HEK293 (cell line): Measurements from ENCODE around the gene ITGA5.
A peak's percentile ranks its signal among the peaks of the same experiment; 100 is the strongest.

Experiments
- YY2 ChIP-seq: fragments of 450-650 bp; formaldehyde crosslinking; IDR thresholded peaks from 2 replicates; pipeline ENCODE4 v1.5.1; 2016; ENCODE audit warnings: missing biosample characterization, missing genetic modification characterization
- ZNF391 ChIP-seq: fragments of 450-650 bp; formaldehyde crosslinking; IDR thresholded peaks from 2 replicates; pipeline ENCODE4 v1.5.1; 2016; ENCODE audit warnings: low read depth, missing biosample characterization, missing genetic modification characterization, borderline replicate concordance
- ZNF521 ChIP-seq: fragments of 450-650 bp; formaldehyde crosslinking; IDR thresholded peaks from 2 replicates; pipeline ENCODE4 v1.5.1; 2017; ENCODE audit warnings: missing biosample characterization, mild to moderate bottlenecking, missing genetic modification characterization
- TF ChIP-seq, protein P1 (sequence below): fragments of 450-650 bp; formaldehyde crosslinking; IDR thresholded peaks from 2 replicates; pipeline ENCODE4 v1.5.1; 2016; ENCODE audit warnings: missing biosample characterization, missing genetic modification characterization
- TF ChIP-seq, protein P2 (sequence below): fragments of 450-650 bp; formaldehyde crosslinking; IDR thresholded peaks from 2 replicates; pipeline ENCODE4 v1.5.1; 2017; ENCODE audit warnings: missing biosample characterization, missing genetic modification characterization
- TF ChIP-seq, protein P3 (sequence below): fragments of 450-650 bp; formaldehyde crosslinking; IDR thresholded peaks from 2 replicates; pipeline ENCODE4 v1.5.1; 2016; ENCODE audit warnings: missing biosample characterization, missing genetic modification characterization
- TF ChIP-seq, protein P4 (sequence below): sonication (generic); formaldehyde crosslinking; IDR thresholded peaks from 2 replicates; pipeline ENCODE4 v1.8.1; 2022; ENCODE audit warnings: mild to moderate bottlenecking, moderate library complexity, missing genetic modification reagents

DNA sequence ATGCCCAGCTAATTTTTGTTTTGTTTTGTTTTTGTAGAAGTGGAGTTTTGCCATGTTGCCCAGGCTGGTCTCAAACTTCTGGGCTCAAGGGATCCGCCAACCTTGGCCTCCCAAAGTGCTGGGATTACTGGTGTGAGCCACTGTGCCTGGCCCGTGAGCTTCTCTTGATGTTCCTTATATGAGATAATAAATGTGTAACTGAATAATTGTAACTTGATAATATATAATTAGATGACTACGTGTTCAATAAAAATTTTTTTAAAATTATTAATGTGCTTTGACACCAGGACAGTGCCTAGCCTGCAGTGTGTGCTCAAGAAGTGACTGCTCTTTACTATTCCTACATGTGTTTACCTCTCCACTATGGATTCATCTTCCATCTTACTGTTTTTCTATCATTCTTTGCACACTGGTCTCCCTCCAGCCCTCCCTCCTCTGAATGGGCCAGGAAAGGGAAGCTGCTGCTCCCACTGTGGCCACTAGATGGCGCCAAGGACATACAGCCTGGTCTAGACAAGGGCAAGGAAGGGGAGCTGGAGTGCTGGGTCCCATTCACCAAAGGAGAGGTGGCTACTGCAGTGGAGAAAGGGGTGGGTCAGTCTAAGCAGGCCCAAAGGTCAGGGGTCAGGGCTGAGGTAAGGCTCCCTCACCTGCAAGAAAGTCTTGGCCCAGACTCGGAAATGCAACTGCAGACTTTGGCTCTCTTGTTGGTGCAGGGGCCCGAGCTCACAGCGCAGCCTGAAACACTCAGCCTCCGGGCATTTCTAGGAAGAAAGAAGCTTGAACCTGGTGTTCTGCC is 19.9 kb downstream of the ITGA5 start:
- TF ChIP-seq ZNF521 (tag by site-specific recombination) = no peak
- TF ChIP-seq, protein P1, sequence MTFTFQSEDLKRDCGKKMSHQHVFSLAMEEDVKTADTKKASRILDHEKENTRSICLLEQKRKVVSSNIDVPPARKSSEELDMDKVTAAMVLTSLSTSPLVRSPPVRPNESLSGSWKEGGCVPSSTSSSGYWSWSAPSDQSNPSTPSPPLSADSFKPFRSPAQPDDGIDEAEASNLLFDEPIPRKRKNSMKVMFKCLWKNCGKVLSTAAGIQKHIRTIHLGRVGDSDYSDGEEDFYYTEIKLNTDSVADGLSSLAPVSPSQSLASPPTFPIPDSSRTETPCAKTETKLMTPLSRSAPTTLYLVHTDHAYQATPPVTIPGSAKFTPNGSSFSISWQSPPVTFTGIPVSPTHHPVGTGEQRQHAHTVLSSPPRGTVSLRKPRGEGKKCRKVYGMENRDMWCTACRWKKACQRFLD = no peak
- no peak for TF ChIP-seq ZNF391 (tag by site-specific recombination)
- TF ChIP-seq YY2 (tag by site-specific recombination) = no peak
- TF ChIP-seq, protein P2, sequence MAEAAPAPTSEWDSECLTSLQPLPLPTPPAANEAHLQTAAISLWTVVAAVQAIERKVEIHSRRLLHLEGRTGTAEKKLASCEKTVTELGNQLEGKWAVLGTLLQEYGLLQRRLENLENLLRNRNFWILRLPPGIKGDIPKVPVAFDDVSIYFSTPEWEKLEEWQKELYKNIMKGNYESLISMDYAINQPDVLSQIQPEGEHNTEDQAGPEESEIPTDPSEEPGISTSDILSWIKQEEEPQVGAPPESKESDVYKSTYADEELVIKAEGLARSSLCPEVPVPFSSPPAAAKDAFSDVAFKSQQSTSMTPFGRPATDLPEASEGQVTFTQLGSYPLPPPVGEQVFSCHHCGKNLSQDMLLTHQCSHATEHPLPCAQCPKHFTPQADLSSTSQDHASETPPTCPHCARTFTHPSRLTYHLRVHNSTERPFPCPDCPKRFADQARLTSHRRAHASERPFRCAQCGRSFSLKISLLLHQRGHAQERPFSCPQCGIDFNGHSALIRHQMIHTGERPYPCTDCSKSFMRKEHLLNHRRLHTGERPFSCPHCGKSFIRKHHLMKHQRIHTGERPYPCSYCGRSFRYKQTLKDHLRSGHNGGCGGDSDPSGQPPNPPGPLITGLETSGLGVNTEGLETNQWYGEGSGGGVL = no peak
- TF ChIP-seq, protein P3, sequence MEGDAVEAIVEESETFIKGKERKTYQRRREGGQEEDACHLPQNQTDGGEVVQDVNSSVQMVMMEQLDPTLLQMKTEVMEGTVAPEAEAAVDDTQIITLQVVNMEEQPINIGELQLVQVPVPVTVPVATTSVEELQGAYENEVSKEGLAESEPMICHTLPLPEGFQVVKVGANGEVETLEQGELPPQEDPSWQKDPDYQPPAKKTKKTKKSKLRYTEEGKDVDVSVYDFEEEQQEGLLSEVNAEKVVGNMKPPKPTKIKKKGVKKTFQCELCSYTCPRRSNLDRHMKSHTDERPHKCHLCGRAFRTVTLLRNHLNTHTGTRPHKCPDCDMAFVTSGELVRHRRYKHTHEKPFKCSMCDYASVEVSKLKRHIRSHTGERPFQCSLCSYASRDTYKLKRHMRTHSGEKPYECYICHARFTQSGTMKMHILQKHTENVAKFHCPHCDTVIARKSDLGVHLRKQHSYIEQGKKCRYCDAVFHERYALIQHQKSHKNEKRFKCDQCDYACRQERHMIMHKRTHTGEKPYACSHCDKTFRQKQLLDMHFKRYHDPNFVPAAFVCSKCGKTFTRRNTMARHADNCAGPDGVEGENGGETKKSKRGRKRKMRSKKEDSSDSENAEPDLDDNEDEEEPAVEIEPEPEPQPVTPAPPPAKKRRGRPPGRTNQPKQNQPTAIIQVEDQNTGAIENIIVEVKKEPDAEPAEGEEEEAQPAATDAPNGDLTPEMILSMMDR = peak; percentile 96
- TF ChIP-seq, protein P4, sequence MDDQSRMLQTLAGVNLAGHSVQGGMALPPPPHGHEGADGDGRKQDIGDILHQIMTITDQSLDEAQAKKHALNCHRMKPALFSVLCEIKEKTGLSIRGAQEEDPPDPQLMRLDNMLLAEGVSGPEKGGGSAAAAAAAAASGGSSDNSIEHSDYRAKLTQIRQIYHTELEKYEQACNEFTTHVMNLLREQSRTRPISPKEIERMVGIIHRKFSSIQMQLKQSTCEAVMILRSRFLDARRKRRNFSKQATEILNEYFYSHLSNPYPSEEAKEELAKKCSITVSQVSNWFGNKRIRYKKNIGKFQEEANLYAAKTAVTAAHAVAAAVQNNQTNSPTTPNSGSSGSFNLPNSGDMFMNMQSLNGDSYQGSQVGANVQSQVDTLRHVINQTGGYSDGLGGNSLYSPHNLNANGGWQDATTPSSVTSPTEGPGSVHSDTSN (CRISPR knock-in tag) = no peak
